ENCODE data around the gene CNTLN.
"Not testable (repeated sequence)": the region's sequence is repeated elsewhere in the genome, so short reads cannot be mapped to it uniquely, and the experiment has no call there.

CNTLN gene

GRCh38 chr9:17134396-17135294, at the start of gene CNTLN:
CNTLN (plus strand) TSS chr9:17135040; CDS start chr9:17135066, 26 bp downstream.
- DNase-seq (ENCODE audit: low read depth in 2 of 2) = peak; percentile 28 to 65

GRCh38 chr9:17088566-17088965, 46.3 kb upstream of the CNTLN start:
- no peak for DNase-seq (ENCODE audit: low read depth in 2 of 2)

- DNase-seq (ENCODE audit: low read depth in 2 of 2) = no peak
Observed at GRCh38 chr9:17090041-17090440, 44.8 kb upstream of the CNTLN start.

- DNase-seq (ENCODE audit: low read depth in 2 of 2) = no peak
Observed at GRCh38 chr9:17116400-17116837, 18.4 kb upstream of the CNTLN start.

GRCh38 chr9:17117372-17117771, 17.5 kb upstream of the CNTLN start:
- no peak for DNase-seq (ENCODE audit: low read depth in 2 of 2)

- no peak for DNase-seq (ENCODE audit: low read depth in 2 of 2)
Observed at GRCh38 chr9:17120203-17120602, 14.6 kb upstream of the CNTLN start.

GRCh38 chr9:17121264-17121663, 13.6 kb upstream of the CNTLN start:
- DNase-seq (ENCODE audit: low read depth in 2 of 2) = no peak

- no peak for DNase-seq (ENCODE audit: low read depth in 2 of 2)
Observed at GRCh38 chr9:17130291-17130690, 4.5 kb upstream of the CNTLN start.

GRCh38 chr9:17130725-17131124, 4.1 kb upstream of the CNTLN start:
- DNase-seq (ENCODE audit: low read depth in 2 of 2) = no peak

GRCh38 chr9:17131494-17131893, 3.3 kb upstream of the CNTLN start:
- DNase-seq (ENCODE audit: low read depth in 2 of 2) = no peak

GRCh38 chr9:17135295-17136160, 688 bp downstream of the CNTLN start:
- DNase-seq (ENCODE audit: low read depth in 2 of 2) = peak in 1 of 2 donors; percentile 2

GRCh38 chr9:17137566-17137965, 2.7 kb downstream of the CNTLN start:
- no peak for DNase-seq (ENCODE audit: low read depth in 2 of 2)

GRCh38 chr9:17138503-17138902, 3.7 kb downstream of the CNTLN start:
- no peak for DNase-seq (ENCODE audit: low read depth in 2 of 2)

GRCh38 chr9:17140418-17140817, 5.6 kb downstream of the CNTLN start:
- no peak for DNase-seq (ENCODE audit: low read depth in 2 of 2)

- no peak for DNase-seq (ENCODE audit: low read depth in 2 of 2)
Observed at GRCh38 chr9:17148324-17148723, 13.5 kb downstream of the CNTLN start.

GRCh38 chr9:17159469-17159868, 24.6 kb downstream of the CNTLN start:
- no peak for DNase-seq (ENCODE audit: low read depth in 2 of 2)

- no peak for DNase-seq (ENCODE audit: low read depth in 2 of 2)
Observed at GRCh38 chr9:17160327-17160726, 25.5 kb downstream of the CNTLN start.

- DNase-seq (ENCODE audit: low read depth in 2 of 2) = no peak
Observed at GRCh38 chr9:17165764-17166163, 30.9 kb downstream of the CNTLN start.

GRCh38 chr9:17166346-17166745, 31.5 kb downstream of the CNTLN start:
- no peak for DNase-seq (ENCODE audit: low read depth in 2 of 2)

- DNase-seq (ENCODE audit: low read depth in 2 of 2) = no peak
Observed at GRCh38 chr9:17171309-17172094, 36.7 kb downstream of the CNTLN start.

GRCh38 chr9:17177496-17177895, 42.7 kb downstream of the CNTLN start:
- not testable (repeated sequence) for DNase-seq (ENCODE audit: low read depth in 2 of 2)
